ENCODE results near the gene SLC19A1. TPM values are rescaled to one million over a fixed set of nuclear protein-coding genes. Genes with fewer than 3 reads are reported as not detected.

SLC19A1 gene
- total RNA-seq, 2 donors from 2014 or later = 10.8 to 13.7 TPM

DNA sequence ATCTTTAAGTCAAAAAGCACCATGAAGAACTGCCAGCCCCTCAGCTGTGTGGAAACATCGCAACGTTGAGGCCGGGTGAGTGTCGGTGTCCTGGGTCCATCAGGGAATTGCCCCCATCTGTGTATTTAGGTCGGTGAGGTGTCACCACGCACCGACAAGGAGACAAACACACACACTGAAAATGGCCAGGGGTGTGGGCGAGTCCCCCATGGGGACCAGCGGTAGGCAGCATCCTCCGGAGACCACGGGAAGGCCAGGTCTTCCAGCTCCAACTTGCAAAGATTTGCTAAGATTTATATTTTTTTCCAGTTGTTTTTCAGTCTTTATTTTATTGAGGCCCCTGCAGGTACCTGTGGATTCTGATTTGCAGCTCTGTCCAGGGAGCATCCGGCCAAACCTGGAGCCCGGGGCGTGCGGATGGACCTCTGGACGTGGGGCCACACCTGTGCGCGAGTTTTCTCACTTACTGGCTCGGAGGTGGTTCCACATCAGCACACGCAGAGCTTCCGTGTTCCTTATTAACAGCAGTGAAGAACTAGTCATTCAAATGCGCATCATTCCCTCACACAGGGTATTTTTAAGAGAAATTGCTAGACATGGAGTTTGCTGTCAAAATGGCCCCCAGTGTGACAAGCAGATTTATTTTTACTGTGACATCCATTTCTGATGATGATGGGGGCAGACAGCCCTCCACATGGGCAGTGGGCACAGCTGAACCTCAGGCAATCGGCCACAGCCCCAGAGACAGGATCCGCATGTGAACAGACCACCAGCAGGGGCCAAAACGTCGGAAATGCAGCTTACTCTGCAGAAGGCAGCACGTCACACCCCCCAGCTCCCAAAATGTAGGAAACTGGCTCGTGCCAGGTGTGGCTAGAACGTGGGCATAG is 17.2 kb upstream of the SLC19A1 start:
- DNase-seq = no peak

GRCh38 chr21:45558044-45558721 is 15.9 kb upstream of the SLC19A1 start:
- Mint-ChIP-seq H3K27me3 (peaks cover 20% of the 10 kb centered on the region), H3K4me3 (no peak overlapping the region)

More for the DNA sequence above, 17.2 kb upstream of the SLC19A1 start:
- no peak overlapping the region for H3K4me3 Mint-ChIP-seq
- peaks cover 9% of the 10 kb centered on the region for H3K4me1 Mint-ChIP-seq
- H3K27me3 Mint-ChIP-seq = peaks cover 21% of the 10 kb centered on the region
- H3K27ac Mint-ChIP-seq = no peak overlapping the region
- ATAC-seq = no peak
- H3K36me3 Mint-ChIP-seq (ENCODE audit: low read depth) = peaks cover 2% of the 10 kb centered on the region
- H3K9me3 ChIP-seq (ENCODE audit: control insufficient read depth, low read length, poor library complexity, severe bottlenecking) = no peaks in the 10 kb centered on the region

GRCh38 chr21:45557616-45558043 is 15.4 kb upstream of the SLC19A1 start:
- peaks cover 15% of the 10 kb centered on the region for H3K27me3 Mint-ChIP-seq
- no peak overlapping the region for H3K27ac Mint-ChIP-seq
- ATAC-seq = no peak
- no peaks in the 10 kb centered on the region for H3K36me3 Mint-ChIP-seq (ENCODE audit: low read depth)
- DNase-seq = no peak
- H3K4me3 Mint-ChIP-seq = no peak overlapping the region
- no peaks in the 10 kb centered on the region for H3K9me3 ChIP-seq (ENCODE audit: control insufficient read depth, low read length, poor library complexity, severe bottlenecking)
- peaks cover 9% of the 10 kb centered on the region for H3K4me1 Mint-ChIP-seq

More at GRCh38 chr21:45558044-45558721, 15.9 kb upstream of the SLC19A1 start:
- peaks cover 2% of the 10 kb centered on the region for H3K36me3 Mint-ChIP-seq (ENCODE audit: low read depth)
- peaks cover 9% of the 10 kb centered on the region for H3K4me1 Mint-ChIP-seq
- H3K27ac Mint-ChIP-seq = no peak overlapping the region
- ATAC-seq = no peak
- DNase-seq = no peak
- H3K9me3 ChIP-seq (ENCODE audit: control insufficient read depth, low read length, poor library complexity, severe bottlenecking) = no peaks in the 10 kb centered on the region

DNA sequence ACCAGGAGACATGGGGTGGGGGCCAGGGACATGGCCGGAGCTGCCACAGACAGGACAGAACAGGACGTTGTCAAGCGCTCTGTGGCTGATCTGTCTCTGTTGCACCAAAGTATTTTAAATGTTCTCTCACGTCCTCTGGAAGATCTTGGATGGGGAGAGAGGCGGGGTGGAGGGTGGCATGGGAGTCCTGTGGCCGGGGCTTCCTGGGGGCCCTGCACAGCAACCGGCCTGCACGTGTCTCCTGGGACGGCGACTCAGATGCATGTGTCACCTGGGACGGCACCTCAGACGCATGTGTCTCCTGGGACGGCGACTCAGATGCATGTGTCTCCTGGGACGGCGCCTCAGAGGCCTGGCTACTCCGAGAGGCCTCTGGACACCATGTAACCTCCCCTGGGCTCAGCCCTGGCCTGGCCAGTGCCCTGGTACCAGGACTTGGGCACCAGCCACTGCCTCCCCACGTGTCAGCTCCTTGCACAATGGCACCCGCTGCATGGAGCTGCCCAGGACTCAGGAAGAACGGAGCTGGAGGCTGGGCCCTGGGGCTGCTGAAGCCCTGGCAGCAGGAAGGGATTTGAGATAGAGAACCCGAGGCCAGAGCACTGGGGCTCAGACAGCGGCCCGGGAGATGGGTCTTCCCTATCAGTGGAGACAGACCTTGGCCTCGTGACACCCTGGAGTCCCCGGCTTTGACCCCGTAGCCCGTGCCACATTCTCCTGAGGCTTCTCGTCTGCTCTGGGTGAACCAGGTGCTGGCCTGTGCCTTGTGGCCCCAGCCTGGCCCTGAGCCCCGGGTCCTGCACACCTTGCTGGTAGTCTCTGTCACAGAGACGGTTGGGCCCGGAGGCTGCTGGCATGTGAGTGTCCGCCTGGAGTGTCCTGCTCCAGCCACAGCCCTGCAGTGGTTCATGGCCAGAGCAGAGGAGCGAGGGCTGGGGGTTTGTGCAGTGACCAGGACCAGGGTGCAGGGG is 14.7 kb upstream of the SLC19A1 start:
- H3K9me3 ChIP-seq (ENCODE audit: control insufficient read depth, low read length, poor library complexity, severe bottlenecking) = no peaks in the 10 kb centered on the region
- DNase-seq (no peak), ATAC-seq (no peak)
- Mint-ChIP-seq H3K4me3 (peak overlapping the region; percentile 67), H3K27ac (no peak overlapping the region), H3K4me1 (peaks cover 11% of the 10 kb centered on the region), H3K27me3 (peaks cover 9% of the 10 kb centered on the region), H3K36me3 (ENCODE audit: low read depth) (no peaks in the 10 kb centered on the region)

DNA sequence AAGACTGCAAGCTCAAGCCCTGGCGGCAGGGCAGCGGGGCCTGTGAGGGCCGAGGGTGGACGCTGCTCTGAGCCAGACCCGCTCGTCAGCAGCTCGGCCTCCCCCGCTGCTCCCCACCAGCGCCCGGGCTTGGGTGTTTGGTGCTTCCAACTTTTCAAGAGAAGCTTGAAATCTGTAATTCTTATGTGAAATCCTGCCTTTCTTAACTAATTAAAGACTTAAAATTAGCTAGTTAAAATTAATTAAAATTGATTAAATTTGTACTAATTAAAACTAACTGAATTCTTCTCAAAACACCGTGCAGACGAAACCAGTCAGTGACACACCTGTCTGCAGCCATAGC is 14.0 kb upstream of the SLC19A1 start:
- H3K4me1 Mint-ChIP-seq = peaks cover 18% of the 10 kb centered on the region
- peaks cover 9% of the 10 kb centered on the region for H3K27me3 Mint-ChIP-seq
- no peak overlapping the region for H3K27ac Mint-ChIP-seq
- DNase-seq (no peak), ATAC-seq (no peak)
- no peaks in the 10 kb centered on the region for H3K36me3 Mint-ChIP-seq (ENCODE audit: low read depth)
- H3K4me3 Mint-ChIP-seq = peak overlapping the region; percentile 67
- no peaks in the 10 kb centered on the region for H3K9me3 ChIP-seq (ENCODE audit: control insufficient read depth, low read length, poor library complexity, severe bottlenecking)

GRCh38 chr21:45555557-45556301 is 13.5 kb upstream of the SLC19A1 start:
- no peak overlapping the region for H3K27ac Mint-ChIP-seq

DNA sequence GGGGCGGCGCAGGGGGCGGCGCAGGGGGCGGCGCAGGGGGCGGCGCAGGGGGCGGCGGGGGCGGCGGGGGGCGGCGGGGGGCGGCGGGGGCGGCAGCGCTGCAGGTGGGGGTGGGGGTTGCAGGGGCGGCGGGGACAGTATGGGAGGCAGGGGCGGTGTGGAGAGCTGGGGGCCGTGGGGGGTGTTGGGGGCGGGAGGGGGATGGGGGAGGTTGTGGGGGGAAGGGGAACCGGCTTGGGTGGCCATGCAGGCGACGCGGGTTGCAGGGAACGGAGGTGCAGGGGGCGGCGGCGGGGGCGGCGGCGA is 13.0 kb upstream of the SLC19A1 start:
- Mint-ChIP-seq H3K36me3 (ENCODE audit: low read depth) (no peaks in the 10 kb centered on the region), H3K27ac (peak overlapping the region; percentile 92), H3K4me3 (peak overlapping the region; percentile 43), H3K27me3 (peaks cover 4% of the 10 kb centered on the region), H3K4me1 (peaks cover 26% of the 10 kb centered on the region)
- ATAC-seq (no peak), DNase-seq (no peak)
- H3K9me3 ChIP-seq (ENCODE audit: control insufficient read depth, low read length, poor library complexity, severe bottlenecking) = no peaks in the 10 kb centered on the region

More at GRCh38 chr21:45555557-45556301, 13.5 kb upstream of the SLC19A1 start:
- Mint-ChIP-seq H3K27me3 (peaks cover 6% of the 10 kb centered on the region), H3K4me3 (peak overlapping the region; percentile 49), H3K36me3 (ENCODE audit: low read depth) (no peaks in the 10 kb centered on the region), H3K4me1 (peaks cover 23% of the 10 kb centered on the region)
- peak in 2 of 3 donors; percentile 34 to 48 for DNase-seq
- no peaks in the 10 kb centered on the region for H3K9me3 ChIP-seq (ENCODE audit: control insufficient read depth, low read length, poor library complexity, severe bottlenecking)
- ATAC-seq = peak; percentile 42

DNA sequence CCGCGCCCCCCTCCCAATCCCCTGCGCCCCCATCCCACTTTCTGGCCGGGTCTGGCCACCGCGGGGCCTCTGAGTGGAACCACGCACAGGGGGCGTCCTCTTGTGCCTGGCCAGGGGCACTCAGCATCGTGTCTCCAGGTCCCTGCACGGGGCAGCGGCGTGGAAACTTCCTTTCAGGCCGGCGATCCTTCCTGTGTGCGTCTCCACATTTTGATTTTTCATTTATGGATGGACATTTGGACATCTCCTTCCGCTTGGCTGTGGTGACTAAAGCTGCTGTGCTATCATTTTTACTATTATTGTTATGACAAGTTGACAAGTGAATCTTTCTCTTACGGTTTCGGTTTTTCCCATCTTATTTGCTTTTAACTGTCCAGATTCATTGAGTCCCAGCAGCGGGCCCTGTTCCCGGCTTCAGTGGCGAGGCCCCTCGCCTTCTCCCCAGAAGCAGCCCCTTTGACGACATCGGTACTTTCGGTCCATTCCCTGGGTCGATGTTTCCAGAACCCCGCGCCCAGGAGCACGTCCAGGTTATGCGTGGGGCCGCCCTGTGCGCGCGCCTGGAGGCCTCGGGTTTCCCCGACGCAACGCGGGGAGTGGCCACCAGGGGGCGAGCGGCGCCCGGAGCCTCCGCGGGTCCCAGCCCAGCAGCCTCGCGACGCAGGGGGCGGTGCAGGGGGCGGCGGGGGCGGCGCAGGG is 12.4 kb upstream of the SLC19A1 start:
- Mint-ChIP-seq H3K4me1 (peaks cover 29% of the 10 kb centered on the region), H3K27me3 (no peaks in the 10 kb centered on the region), H3K27ac (peak overlapping the region; percentile 92), H3K36me3 (ENCODE audit: low read depth) (no peaks in the 10 kb centered on the region), H3K4me3 (peak overlapping the region; percentile 96)
- peak; percentile 84 to 96 (median 88) for DNase-seq
- no peaks in the 10 kb centered on the region for H3K9me3 ChIP-seq (ENCODE audit: control insufficient read depth, low read length, poor library complexity, severe bottlenecking)
- peak; percentile 89 for ATAC-seq

DNA sequence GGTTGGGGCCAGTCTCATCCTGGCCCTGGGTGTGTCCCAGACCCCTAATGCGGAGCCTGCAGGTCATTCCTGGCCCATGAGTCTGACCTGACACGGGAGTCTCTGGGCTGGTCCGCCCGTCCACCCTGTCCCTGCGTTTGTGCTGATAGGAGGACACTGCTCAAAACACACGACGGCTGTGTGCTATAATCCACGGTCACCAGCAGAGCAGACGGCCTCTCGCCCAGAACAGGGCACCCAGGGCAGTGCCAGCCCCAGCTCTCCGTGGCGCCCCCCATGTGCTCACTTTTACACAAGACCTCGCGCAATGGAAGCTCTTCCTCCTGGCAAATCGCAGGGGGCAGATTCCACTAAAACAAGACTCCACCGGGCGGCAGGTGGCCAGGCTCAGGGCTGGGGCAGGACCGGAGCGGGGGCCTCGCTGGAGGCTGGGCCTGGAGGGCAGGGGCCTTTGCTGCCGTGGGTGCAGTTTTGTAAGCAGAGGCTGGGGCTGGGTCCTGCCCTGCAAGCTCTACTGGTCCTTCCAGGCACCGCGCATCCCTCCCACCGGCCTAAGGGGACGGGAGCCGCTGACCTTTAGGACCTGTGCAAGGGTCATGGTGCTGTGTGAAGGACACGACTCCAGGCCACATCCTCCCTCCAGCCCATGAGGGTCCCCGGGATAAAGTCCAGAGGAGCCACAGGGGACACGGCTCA is 10.6 kb upstream of the SLC19A1 start:
- no peaks in the 10 kb centered on the region for H3K9me3 ChIP-seq (ENCODE audit: control insufficient read depth, low read length, poor library complexity, severe bottlenecking)
- Mint-ChIP-seq H3K36me3 (ENCODE audit: low read depth) (no peaks in the 10 kb centered on the region), H3K4me3 (no peak overlapping the region), H3K27ac (no peak overlapping the region), H3K4me1 (peaks cover 32% of the 10 kb centered on the region), H3K27me3 (no peaks in the 10 kb centered on the region)
- ATAC-seq (no peak), DNase-seq (no peak)

- no peak for ATAC-seq
- peak overlapping the region; percentile 91 for H3K4me3 Mint-ChIP-seq
Measured at GRCh38 chr21:45551783-45552695, 9.8 kb upstream of the SLC19A1 start.

GRCh38 chr21:45551316-45551715 is 9.1 kb upstream of the SLC19A1 start:
- Mint-ChIP-seq H3K36me3 (ENCODE audit: low read depth) (no peaks in the 10 kb centered on the region), H3K27ac (peak overlapping the region; percentile 93), H3K27me3 (no peaks in the 10 kb centered on the region), H3K4me3 (peak overlapping the region; percentile 91), H3K4me1 (peaks cover 39% of the 10 kb centered on the region)
- DNase-seq = no peak
- H3K9me3 ChIP-seq (ENCODE audit: control insufficient read depth, low read length, poor library complexity, severe bottlenecking) = no peaks in the 10 kb centered on the region
- ATAC-seq = peak; percentile 45

More at GRCh38 chr21:45551783-45552695, 9.8 kb upstream of the SLC19A1 start:
- Mint-ChIP-seq H3K27me3 (no peaks in the 10 kb centered on the region), H3K36me3 (ENCODE audit: low read depth) (no peaks in the 10 kb centered on the region), H3K27ac (peak overlapping the region; percentile 93), H3K4me1 (peaks cover 39% of the 10 kb centered on the region)
- no peak for DNase-seq
- no peaks in the 10 kb centered on the region for H3K9me3 ChIP-seq (ENCODE audit: control insufficient read depth, low read length, poor library complexity, severe bottlenecking)

Data from T-helper 17 cell (primary cell).